ENCODE data around the gene COL5A1.

- TF ChIP-seq CTCF (IDR thresholded peaks at IDR 0.05) (no peak), POLR2AphosphoS5 (IDR thresholded peaks at IDR 0.05) (no peak), EP300 (IDR thresholded peaks at IDR 0.05; ENCODE audit: low read depth) (no peak), POLR2A (IDR thresholded peaks at IDR 0.05) (no peak)
These were observed 74.5 kb downstream of the COL5A1 start for GRCh38 chr9:134716067-134716466.
